Uterus (tissue), 4 donors: Measurements from ENCODE around the gene EHD1. TPM values are rescaled to one million over a fixed set of nuclear protein-coding genes. Genes with fewer than 3 reads are reported as not detected.

Source experiments
- DNase-seq, 2 donors: peaks; one replicate each; pipeline ENCODE4 v3.0.0-alpha.2; 2019 to 2020
- H3K27ac ChIP-seq, 2 donors: fragments of 200-600 bp; sonication (generic); 1 replicate in 1 of 2; 2 replicates in 1 of 2; pipeline ENCODE4 v1.5.1; 2016 to 2018
- H3K27me3 ChIP-seq, 2 donors: fragments of 200-600 bp; sonication (generic); one replicate each; pipeline ENCODE4 v1.5.1; 2018 to 2019; ENCODE audit warnings: control low read depth in 1 of 2
- H3K36me3 ChIP-seq, 2 donors: fragments of 200-600 bp; sonication (generic); one replicate each; pipeline ENCODE4 v1.5.1; 2019; ENCODE audit warnings: control low read depth in 1 of 2
- H3K4me1 ChIP-seq, 2 donors: fragments of 200-600 bp; sonication (generic); one replicate each; pipeline ENCODE4 v1.5.1; 2018 to 2019; ENCODE audit warnings: control low read depth in 1 of 2
- H3K4me3 ChIP-seq, 2 donors: fragments of 200-600 bp; sonication (generic); 1 replicate in 1 of 2; 2 replicates in 1 of 2; pipeline ENCODE4 v1.5.1; 2018 to 2019; ENCODE audit warnings: mild to moderate bottlenecking in 1 of 2
- H3K9me3 ChIP-seq, 2 donors: fragments of 200-600 bp; sonication (generic); one replicate each; pipeline ENCODE4 v1.5.1; 2019; ENCODE audit warnings: control low read depth in 1 of 2
- POLR2A ChIP-seq, 2 donors: fragments of 450-650 bp; IDR thresholded peaks; one replicate each; pipeline ENCODE4 v1.6.1; 2016; ENCODE audit warnings: antibody characterized with exemption in 2 of 2, mild to moderate bottlenecking in 1 of 2, moderate library complexity in 1 of 2
- intact Hi-C: fragments of 100-400 bp; cut with DNase I; formaldehyde crosslinking; loops from one replicate; pipeline ENCODE4 v1.15.1; 2023; ENCODE audit warnings: low total_unique reads
- total RNA-seq, 4 donors: library from RNA; depleted of rRNA in 3 of 4; stranded (reverse); fragments of >200 nt in 3 of 4; gene quantifications; one replicate each; pipeline versions ENCODE4 v1.1.0 to v1.2.4, GENCODE V29; 2014 to 2023
- TF ChIP-seq, protein P1 (sequence below), 4 experiments: fragments of 200-600 bp in 2 of 4; fragments of 450-650 bp in 2 of 4; sonication (generic) in 2 of 4; IDR thresholded peaks; one replicate each; pipeline ENCODE4 v1.5.1; 2016 to 2019; ENCODE audit warnings: antibody characterized with exemption in 4 of 4, mild to moderate bottlenecking in 2 of 4, moderate library complexity in 1 of 4
- donor health status: DM: yes; HTN: yes; CAD: no.

Gene EHD1
- total RNA-seq, 4 donors from 2014 or later, result 3.5 to 78.7 (median 36.9) TPM

- Histone ChIP-seq H3K9me3 (no peaks in the 10 kb centered on the region), H3K36me3 (no peaks in the 10 kb centered on the region), H3K27ac (no peak overlapping the region), H3K4me1 (no peaks in the 10 kb centered on the region), H3K4me3 (no peak overlapping the region), H3K27me3 (no peaks in the 10 kb centered on the region)
- intact Hi-C loops, result no loop called here
- TF ChIP-seq, protein P1, sequence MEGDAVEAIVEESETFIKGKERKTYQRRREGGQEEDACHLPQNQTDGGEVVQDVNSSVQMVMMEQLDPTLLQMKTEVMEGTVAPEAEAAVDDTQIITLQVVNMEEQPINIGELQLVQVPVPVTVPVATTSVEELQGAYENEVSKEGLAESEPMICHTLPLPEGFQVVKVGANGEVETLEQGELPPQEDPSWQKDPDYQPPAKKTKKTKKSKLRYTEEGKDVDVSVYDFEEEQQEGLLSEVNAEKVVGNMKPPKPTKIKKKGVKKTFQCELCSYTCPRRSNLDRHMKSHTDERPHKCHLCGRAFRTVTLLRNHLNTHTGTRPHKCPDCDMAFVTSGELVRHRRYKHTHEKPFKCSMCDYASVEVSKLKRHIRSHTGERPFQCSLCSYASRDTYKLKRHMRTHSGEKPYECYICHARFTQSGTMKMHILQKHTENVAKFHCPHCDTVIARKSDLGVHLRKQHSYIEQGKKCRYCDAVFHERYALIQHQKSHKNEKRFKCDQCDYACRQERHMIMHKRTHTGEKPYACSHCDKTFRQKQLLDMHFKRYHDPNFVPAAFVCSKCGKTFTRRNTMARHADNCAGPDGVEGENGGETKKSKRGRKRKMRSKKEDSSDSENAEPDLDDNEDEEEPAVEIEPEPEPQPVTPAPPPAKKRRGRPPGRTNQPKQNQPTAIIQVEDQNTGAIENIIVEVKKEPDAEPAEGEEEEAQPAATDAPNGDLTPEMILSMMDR (IDR thresholded peaks at IDR 0.05), result no peak
- TF ChIP-seq POLR2A (IDR thresholded peaks at IDR 0.05), result no peak
- no peak for DNase-seq
Observed at GRCh38 chr11:64832467-64833197, 45.8 kb downstream of the EHD1 start.

DNA sequence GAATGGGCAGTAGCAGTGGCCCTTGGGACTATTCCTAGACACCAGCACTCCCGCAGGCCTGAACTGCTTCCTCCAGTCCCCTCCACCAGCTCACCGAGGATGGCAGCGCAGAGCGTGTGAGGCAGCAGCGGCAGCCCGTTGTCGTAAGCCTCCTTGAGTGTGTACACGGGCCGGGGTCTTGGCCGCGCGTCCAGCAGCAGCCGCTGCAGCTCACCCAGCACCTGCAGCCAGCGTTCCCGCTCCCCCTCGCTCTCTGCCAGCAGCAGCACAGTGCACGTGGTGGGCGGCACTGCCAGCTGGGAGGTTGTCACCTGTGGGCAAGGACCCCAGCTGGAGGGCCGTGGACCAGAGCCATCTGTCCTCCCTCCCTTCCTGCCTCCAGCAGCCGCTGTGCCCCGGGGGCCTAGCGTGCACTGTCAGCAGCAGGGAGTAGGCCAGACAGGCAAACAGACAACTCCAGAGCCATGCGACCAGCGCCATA lies 47.0 kb downstream of the EHD1 start:
- Histone ChIP-seq H3K36me3 (no peaks in the 10 kb centered on the region), H3K4me1 (no peaks in the 10 kb centered on the region), H3K27ac (no peak overlapping the region), H3K27me3 (no peaks in the 10 kb centered on the region), H3K4me3 (no peak overlapping the region), H3K9me3 (no peaks in the 10 kb centered on the region)
- DNase-seq, result no peak
- intact Hi-C loops, result no loop called here
- TF ChIP-seq POLR2A (IDR thresholded peaks at IDR 0.05), result no peak
- TF ChIP-seq, protein P1 (IDR thresholded peaks at IDR 0.05), result no peak

- Histone ChIP-seq H3K4me1 (no peaks in the 10 kb centered on the region), H3K27ac (no peak overlapping the region), H3K27me3 (no peaks in the 10 kb centered on the region), H3K36me3 (no peaks in the 10 kb centered on the region), H3K9me3 (no peaks in the 10 kb centered on the region), H3K4me3 (no peak overlapping the region)
- intact Hi-C loops, result no loop called here
- no peak for DNase-seq
- TF ChIP-seq, protein P1 (IDR thresholded peaks at IDR 0.05), result no peak
- no peak for TF ChIP-seq POLR2A (IDR thresholded peaks at IDR 0.05)
Observed at GRCh38 chr11:64829536-64830251, 48.7 kb downstream of the EHD1 start.

DNA sequence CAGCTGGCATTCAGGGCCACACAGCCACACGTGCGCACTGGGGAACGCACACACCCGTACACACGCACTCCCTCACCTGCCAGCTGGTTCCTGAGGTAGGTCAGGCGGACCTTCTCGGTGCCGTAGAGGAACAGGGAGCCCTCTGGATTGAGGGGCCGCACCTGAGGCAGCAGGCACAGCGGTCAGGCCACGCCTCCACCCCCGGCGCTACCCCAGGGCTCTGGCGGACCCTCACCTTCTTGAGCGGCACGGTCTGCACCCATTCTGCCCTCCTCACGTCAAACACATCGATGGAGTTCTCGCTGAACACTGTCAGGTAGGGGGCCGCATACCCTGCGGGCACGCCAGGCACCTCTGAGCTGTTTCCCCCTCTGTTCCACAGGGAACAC lies 51.0 kb downstream of the EHD1 start:
- intact Hi-C loops, result no loop called here

More for the DNA sequence above, 51.0 kb downstream of the EHD1 start:
- no peak overlapping the region for H3K27ac ChIP-seq
- no peaks in the 10 kb centered on the region for H3K27me3 ChIP-seq
- H3K4me3 ChIP-seq, result no peak overlapping the region
- H3K9me3 ChIP-seq, result no peaks in the 10 kb centered on the region
- TF ChIP-seq, protein P1 (IDR thresholded peaks at IDR 0.05), result no peak
- no peak for TF ChIP-seq POLR2A (IDR thresholded peaks at IDR 0.05)
- no peaks in the 10 kb centered on the region for H3K36me3 ChIP-seq
- no peaks in the 10 kb centered on the region for H3K4me1 ChIP-seq
- DNase-seq, result no peak
